ENCODE measurements around the gene SIK3. TPM values are rescaled to one million over a fixed set of nuclear protein-coding genes. Genes with fewer than 3 reads are reported as not detected.

SIK3 gene
- total RNA-seq, 1 donor from 2014 or later: 24.4 TPM

DNA sequence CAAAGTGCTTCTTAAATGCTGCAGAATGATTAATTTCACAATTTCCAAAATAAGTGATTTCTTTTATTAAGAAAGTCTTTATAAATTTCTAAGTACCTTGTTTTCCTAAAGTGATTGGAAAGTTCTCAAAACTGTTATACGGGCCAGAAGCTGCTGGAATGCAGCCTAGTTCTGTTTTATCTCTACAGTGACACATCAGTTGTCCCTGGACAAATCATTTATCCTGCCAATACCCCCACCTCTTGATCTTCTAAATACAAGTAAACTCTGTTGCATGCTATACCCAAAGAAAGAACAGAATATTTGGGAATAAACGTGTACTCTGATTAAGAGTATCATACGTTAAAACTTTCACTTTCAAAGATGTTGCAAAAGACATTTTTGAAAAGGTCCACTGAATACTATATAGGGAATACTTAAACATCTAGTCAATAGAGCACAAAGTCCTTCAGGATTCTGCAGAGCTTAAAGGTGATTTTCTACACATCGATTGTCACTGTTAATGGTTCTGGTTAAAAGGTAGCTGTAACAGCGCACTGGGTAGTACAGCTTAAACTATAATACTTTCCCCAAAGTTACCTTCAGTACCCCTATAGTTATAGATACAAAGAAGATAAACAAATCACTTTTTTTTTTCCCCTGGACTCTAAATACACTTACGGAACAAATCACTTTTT is 168.7 kb downstream of the SIK3 start:
- no peaks in the 10 kb centered on the region for H3K79me2 ChIP-seq (ENCODE audit: low read depth)
- no peak for DNase-seq (ENCODE audit: low spot score)
- Mint-ChIP-seq H3K27me3 (ENCODE audit: insufficient read depth, low read depth) (peaks cover 2% of the 10 kb centered on the region), H3K4me1 (peaks cover 26% of the 10 kb centered on the region), H3K4me3 (no peak overlapping the region), H3K36me3 (peaks cover 7% of the 10 kb centered on the region), H3K9me3 (no peaks in the 10 kb centered on the region), H3K27ac (no peak overlapping the region)
- H3K27ac ChIP-seq: no peak overlapping the region
- no peak overlapping the region for H2AFZ ChIP-seq (replicated peaks)
- no peak overlapping the region for H3K4me3 ChIP-seq
- no peak overlapping the region for H3K4me2 ChIP-seq
- H3F3A ChIP-seq (ENCODE audit: low read depth): peaks cover 6% of the 10 kb centered on the region
- H3K27me3 ChIP-seq: no peaks in the 10 kb centered on the region
- TF ChIP-seq EZH2phosphoT487 (IDR thresholded peaks at IDR 0.05): no peak
- TF ChIP-seq, protein P1, sequence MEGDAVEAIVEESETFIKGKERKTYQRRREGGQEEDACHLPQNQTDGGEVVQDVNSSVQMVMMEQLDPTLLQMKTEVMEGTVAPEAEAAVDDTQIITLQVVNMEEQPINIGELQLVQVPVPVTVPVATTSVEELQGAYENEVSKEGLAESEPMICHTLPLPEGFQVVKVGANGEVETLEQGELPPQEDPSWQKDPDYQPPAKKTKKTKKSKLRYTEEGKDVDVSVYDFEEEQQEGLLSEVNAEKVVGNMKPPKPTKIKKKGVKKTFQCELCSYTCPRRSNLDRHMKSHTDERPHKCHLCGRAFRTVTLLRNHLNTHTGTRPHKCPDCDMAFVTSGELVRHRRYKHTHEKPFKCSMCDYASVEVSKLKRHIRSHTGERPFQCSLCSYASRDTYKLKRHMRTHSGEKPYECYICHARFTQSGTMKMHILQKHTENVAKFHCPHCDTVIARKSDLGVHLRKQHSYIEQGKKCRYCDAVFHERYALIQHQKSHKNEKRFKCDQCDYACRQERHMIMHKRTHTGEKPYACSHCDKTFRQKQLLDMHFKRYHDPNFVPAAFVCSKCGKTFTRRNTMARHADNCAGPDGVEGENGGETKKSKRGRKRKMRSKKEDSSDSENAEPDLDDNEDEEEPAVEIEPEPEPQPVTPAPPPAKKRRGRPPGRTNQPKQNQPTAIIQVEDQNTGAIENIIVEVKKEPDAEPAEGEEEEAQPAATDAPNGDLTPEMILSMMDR (IDR thresholded peaks at IDR 0.05): no peak
- no peak for TF ChIP-seq EZH2 (IDR thresholded peaks at IDR 0.05)
- H4K20me1 ChIP-seq (ENCODE audit: low read depth): peaks cover 17% of the 10 kb centered on the region
- peaks cover 14% of the 10 kb centered on the region for H3K4me1 ChIP-seq
- no peaks in the 10 kb centered on the region for H3K9me3 ChIP-seq (ENCODE audit: low read depth)
- H3K36me3 ChIP-seq: no peaks in the 10 kb centered on the region
- no peak overlapping the region for H3K9ac ChIP-seq

- Histone ChIP-seq H3K4me1 (peaks cover 15% of the 10 kb centered on the region), H3K79me2 (ENCODE audit: low read depth) (no peaks in the 10 kb centered on the region), H3K36me3 (no peaks in the 10 kb centered on the region), H2AFZ (replicated peaks) (no peak overlapping the region), H3K27me3 (no peaks in the 10 kb centered on the region), H3K27ac (no peak overlapping the region), H3K9me3 (ENCODE audit: low read depth) (no peaks in the 10 kb centered on the region), H4K20me1 (ENCODE audit: low read depth) (peaks cover 17% of the 10 kb centered on the region), H3K4me3 (no peak overlapping the region), H3K9ac (no peak overlapping the region), H3K4me2 (no peak overlapping the region), H3F3A (ENCODE audit: low read depth) (peaks cover 6% of the 10 kb centered on the region)
- H3K36me3 Mint-ChIP-seq: peaks cover 5% of the 10 kb centered on the region
- H3K9me3 Mint-ChIP-seq: no peaks in the 10 kb centered on the region
- peaks cover 2% of the 10 kb centered on the region for H3K27me3 Mint-ChIP-seq (ENCODE audit: insufficient read depth, low read depth)
- H3K27ac Mint-ChIP-seq: no peak overlapping the region
- peaks cover 26% of the 10 kb centered on the region for H3K4me1 Mint-ChIP-seq
- DNase-seq (ENCODE audit: low spot score): no peak
- TF ChIP-seq, protein P1 (IDR thresholded peaks at IDR 0.05): no peak
- TF ChIP-seq EZH2phosphoT487 (IDR thresholded peaks at IDR 0.05): no peak
- no peak for TF ChIP-seq EZH2 (IDR thresholded peaks at IDR 0.05)
- H3K4me3 Mint-ChIP-seq: no peak overlapping the region
Measured at GRCh38 chr11:116928845-116929244, 169.4 kb downstream of the SIK3 start.

DNA sequence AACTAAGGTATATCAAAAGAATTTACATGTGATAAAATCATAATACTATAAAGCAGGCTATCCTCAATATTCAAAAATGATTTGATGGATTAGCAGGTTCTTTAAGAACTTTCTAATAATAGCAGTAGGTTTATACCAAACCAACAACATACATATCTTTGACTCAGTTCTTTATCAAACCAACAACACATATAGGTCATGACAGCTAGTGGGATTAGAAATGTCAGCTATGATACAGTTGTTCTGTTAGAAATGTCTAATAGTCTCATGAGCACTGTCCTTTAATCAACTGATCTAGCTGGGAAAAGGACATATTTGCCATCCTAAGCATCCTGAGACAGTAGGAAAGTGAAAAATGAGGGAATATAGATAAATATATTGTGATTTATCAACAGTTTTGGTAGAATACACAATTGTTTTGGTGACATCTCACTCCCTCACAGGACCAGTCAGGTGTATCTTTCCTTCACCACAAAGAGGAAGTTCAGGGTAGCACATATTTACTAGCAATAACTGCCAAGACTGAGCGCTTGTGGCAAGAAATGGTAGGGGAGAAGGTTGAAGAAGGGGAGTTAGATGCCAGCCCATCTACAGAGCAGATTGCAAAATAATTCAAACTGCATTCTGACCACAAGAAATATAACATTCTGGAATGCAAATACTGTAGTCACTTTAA is 170.0 kb downstream of the SIK3 start:
- Histone ChIP-seq H3K4me1 (peaks cover 15% of the 10 kb centered on the region), H3K4me2 (no peak overlapping the region), H3K27me3 (no peaks in the 10 kb centered on the region), H3K9ac (no peak overlapping the region), H3K27ac (no peak overlapping the region), H3K4me3 (no peak overlapping the region), H3K79me2 (ENCODE audit: low read depth) (no peaks in the 10 kb centered on the region), H3F3A (ENCODE audit: low read depth) (peaks cover 6% of the 10 kb centered on the region), H2AFZ (replicated peaks) (no peak overlapping the region), H3K36me3 (no peaks in the 10 kb centered on the region), H3K9me3 (ENCODE audit: low read depth) (no peaks in the 10 kb centered on the region), H4K20me1 (ENCODE audit: low read depth) (peaks cover 17% of the 10 kb centered on the region)
- no peaks in the 10 kb centered on the region for H3K9me3 Mint-ChIP-seq
- peaks cover 5% of the 10 kb centered on the region for H3K36me3 Mint-ChIP-seq
- DNase-seq (ENCODE audit: low spot score): no peak
- H3K4me1 Mint-ChIP-seq: peaks cover 26% of the 10 kb centered on the region
- TF ChIP-seq EZH2phosphoT487 (IDR thresholded peaks at IDR 0.05): no peak
- TF ChIP-seq, protein P1 (IDR thresholded peaks at IDR 0.05): no peak
- TF ChIP-seq EZH2 (IDR thresholded peaks at IDR 0.05): no peak
- H3K4me3 Mint-ChIP-seq: no peak overlapping the region
- H3K27ac Mint-ChIP-seq: no peak overlapping the region
- H3K27me3 Mint-ChIP-seq (ENCODE audit: insufficient read depth, low read depth): peaks cover 2% of the 10 kb centered on the region

Data from neural progenitor cell (in vitro differentiated cells).